K562 (cell line): ENCODE data around the gene STOM. TPM values are rescaled to one million over a fixed set of nuclear protein-coding genes. Genes with fewer than 3 reads are reported as not detected.
A peak's percentile ranks its signal among the peaks of the same experiment; 100 is the strongest.

Experiments used
- ATAC-seq: fragments of 200-7000 bp; cut with Tn5 transposase; 3 replicates; pipeline ENCODE4 v1.9.1; 2020; ENCODE audit warnings: moderate library complexity
- BruUV-seq: library from RNA; stranded (reverse); fragments of 400-500 nt; replicated peaks from 2 replicates; lab custom pipeline; 2021; lab: Mats Ljungman, UMichigan
- CTCF ChIA-PET: fragments of 300-600 bp; formaldehyde crosslinking; extraction: SDS; loops from one replicate; lab custom pipeline; 2021; ENCODE audit warnings: low intra/inter-chr PET ratio; lab: Yijun Ruan, JAX
- POLR2A ChIA-PET: fragments of 300-600, 350-650 bp; sonication (Branson Sonifier 250); formaldehyde crosslinking; extraction: SDS; loops from one replicate; lab custom pipeline; 2021; ENCODE audit warnings: antibody characterized with exemption, inconsistent platforms; lab: Yijun Ruan, JAX
- DNase-seq, 4 experiments: peaks; one replicate each; pipeline versions ENCODE4 v3.0.0 to v3.0.0-alpha.2; 2011 to 2018; ENCODE audit warnings: low spot score in 3 of 4, mixed read lengths in 3 of 4; ENCODE audit errors: extremely low read depth in 1 of 4
- FAIRE-seq: peaks from 2 replicates; lab custom pipeline; 2011; peaks lifted over from hg19 to GRCh38; lab: Jason Lieb, UNC
- H2AFZ ChIP-seq: 2 replicates; pipeline ENCODE4 v1.6.0; 2011; ENCODE audit warnings: low read depth, low read length, control low read depth, inconsistent platforms
- H3K27ac ChIP-seq: fragments of 200-600 bp; 3 replicates; pipeline ENCODE4 v1.8.0; 2011; ENCODE audit warnings: low read depth, mild to moderate bottlenecking, control low read depth, inconsistent platforms, low read length, moderate library complexity, mixed read lengths; ENCODE audit errors: extremely low read depth
- H3K27me3 ChIP-seq, 2 experiments: fragments of 300-600 bp in 1 of 2; 2 replicates in 1 of 2; 3 replicates in 1 of 2; pipeline versions ENCODE4 v1.6.0 to v1.8.0; 2011; ENCODE audit warnings: inconsistent platforms in 2 of 2, low read length in 2 of 2, mild to moderate bottlenecking in 1 of 2, mixed read lengths in 1 of 2, moderate library complexity in 1 of 2; ENCODE audit not compliant: control insufficient read depth in 2 of 2, insufficient read depth in 2 of 2
- H3K36me3 ChIP-seq: fragments of 300-600 bp; 3 replicates; pipeline ENCODE4 v1.8.0; 2011; ENCODE audit warnings: mild to moderate bottlenecking, low read length, inconsistent platforms; ENCODE audit not compliant: control insufficient read depth, insufficient read depth
- H3K4me1 ChIP-seq, 2 experiments: fragments of 200-600 bp in 1 of 2; replicated peaks in 1 of 2; 2 replicates in 1 of 2; 3 replicates in 1 of 2; pipeline versions ENCODE4 v1.5.1 to v1.8.0; 2011; ENCODE audit warnings: inconsistent platforms in 2 of 2, low read length in 2 of 2, mild to moderate bottlenecking in 1 of 2, mixed read lengths in 1 of 2, moderate library complexity in 1 of 2; ENCODE audit not compliant: control insufficient read depth in 2 of 2, insufficient read depth in 2 of 2
- H3K4me2 ChIP-seq: 2 replicates; pipeline ENCODE4 v1.6.1; 2011; ENCODE audit warnings: low read length, control low read depth, inconsistent platforms, mixed read lengths; ENCODE audit not compliant: insufficient read depth
- H3K4me3 ChIP-seq: fragments of 200-600 bp; sonication (generic), shearing (Covaris generic); 2 replicates; pipeline ENCODE4 v1.5.1; 2016; ENCODE audit warnings: control low read depth, inconsistent platforms
- H3K79me2 ChIP-seq: fragments of 200-600 bp; 3 replicates; pipeline ENCODE4 v1.8.0; 2011; ENCODE audit warnings: low read length, inconsistent platforms; ENCODE audit not compliant: control insufficient read depth, insufficient read depth
- H3K9ac ChIP-seq, 2 experiments: 2 replicates each; pipeline versions ENCODE4 v1.6.0 to v1.6.1; 2011; ENCODE audit warnings: low read depth in 2 of 2, low read length in 2 of 2, control low read depth in 1 of 2, inconsistent platforms in 1 of 2, mild to moderate bottlenecking in 1 of 2, mixed read lengths in 1 of 2; ENCODE audit not compliant: insufficient read depth in 1 of 2
- H3K9me1 ChIP-seq: one replicate; pipeline ENCODE4 v1.6.0; 2011; ENCODE audit warnings: inconsistent platforms, mild to moderate bottlenecking, low read length, moderate library complexity; ENCODE audit not compliant: control insufficient read depth, insufficient read depth
- H3K9me3 ChIP-seq: replicated peaks from 2 replicates; pipeline ENCODE4 v1.5.1; 2011; ENCODE audit warnings: low read depth, low read length, inconsistent platforms; ENCODE audit not compliant: control insufficient read depth, insufficient read depth
- H4K20me1 ChIP-seq: replicated peaks from 2 replicates; pipeline ENCODE4 v1.6.1; 2011; ENCODE audit warnings: low read length, inconsistent platforms, mixed read lengths; ENCODE audit not compliant: control insufficient read depth, insufficient read depth
- CBX3 ChIP-seq, 2 experiments: IDR thresholded peaks; 1 replicate in 1 of 2; 2 replicates in 1 of 2; pipeline ENCODE4 v1.6.1; 2012; ENCODE audit warnings: inconsistent platforms in 2 of 2, low read length in 2 of 2, borderline replicate concordance in 1 of 2, control low read depth in 1 of 2
- ETV6 ChIP-seq, 3 experiments: fragments of 150-350 bp in 1 of 3; sonication (generic) in 1 of 3; formaldehyde crosslinking in 1 of 3; IDR thresholded peaks; 2 replicates each; pipeline versions ENCODE4 v1.6.1 to v1.8.0; 2014 to 2022; ENCODE audit warnings: borderline replicate concordance in 2 of 3, low read depth in 2 of 3, antibody characterized with exemption in 1 of 3, low read length in 1 of 3, mild to moderate bottlenecking in 1 of 3, missing genetic modification reagents in 1 of 3
- GATA2 ChIP-seq: sonication (generic); formaldehyde crosslinking; IDR thresholded peaks from 2 replicates; pipeline ENCODE4 v1.4.0; 2020; ENCODE audit warnings: mild to moderate bottlenecking, missing genetic modification reagents
- MEF2A ChIP-seq: IDR thresholded peaks from 2 replicates; pipeline ENCODE4 v1.6.1; 2011; ENCODE audit warnings: low read depth, mild to moderate bottlenecking, low read length, moderate library complexity; ENCODE audit not compliant: control insufficient read depth
- MEF2D ChIP-seq: conservative IDR thresholded peaks from 2 replicates; pipeline ENCODE4 v1.6.1; 2016; ENCODE audit warnings: low read depth, missing genetic modification characterization, missing compliant biosample characterization
- NR2C2 ChIP-seq, 2 experiments: fragments of 200-800 bp in 1 of 2; sonication (Bioruptor generic) in 1 of 2; sonication (generic) in 1 of 2; formaldehyde crosslinking in 1 of 2; IDR thresholded peaks; 2 replicates each; pipeline versions ENCODE4 v1.6.1 to v1.8.0; 2016 to 2022; ENCODE audit warnings: mild to moderate bottlenecking in 1 of 2, missing compliant biosample characterization in 1 of 2, missing genetic modification characterization in 1 of 2, missing genetic modification reagents in 1 of 2
- SNIP1 ChIP-seq: fragments of 450-650 bp; IDR thresholded peaks from 2 replicates; pipeline ENCODE4 v1.7.1; 2017; ENCODE audit warnings: low read depth, mild to moderate bottlenecking
- TCF7 ChIP-seq: sonication (generic); IDR thresholded peaks from 2 replicates; pipeline ENCODE4 v1.6.1; 2016; ENCODE audit warnings: antibody characterized with exemption, borderline replicate concordance
- TRIM24 ChIP-seq, 2 experiments: fragments of 450-650 bp; IDR thresholded peaks; 2 replicates each; pipeline ENCODE4 v1.6.1; 2016
- TRIM28 ChIP-seq: fragments of 450-650 bp; IDR thresholded peaks from 2 replicates; pipeline ENCODE4 v1.6.1; 2017
- ZKSCAN3 ChIP-seq: fragments of 250-450 bp; sonication (Bioruptor Pico); IDR thresholded peaks from 2 replicates; pipeline ENCODE4 v1.4.0; 2020
- ZNF316 ChIP-seq: fragments of 450-650 bp; IDR thresholded peaks from 2 replicates; pipeline ENCODE4 v1.6.1; 2016
- ZNF57 ChIP-seq: fragments of 450-650 bp; formaldehyde crosslinking; IDR thresholded peaks from 2 replicates; pipeline ENCODE4 v1.4.0; 2020; ENCODE audit warnings: mild to moderate bottlenecking, moderate library complexity
- ZNF668 ChIP-seq: fragments of 250-450 bp; sonication (Bioruptor Pico); IDR thresholded peaks from 2 replicates; pipeline ENCODE4 v1.8.0; 2022; ENCODE audit warnings: mild to moderate bottlenecking, inconsistent platforms
- WGBS: fragments of 100-300 bp; shearing (Covaris generic); methylation state at CpG from one replicate; pipeline ENCODE4 v1.1.6; 2016; ENCODE audit warnings: low coverage, mixed read lengths; ENCODE audit not compliant: insufficient coverage; ENCODE audit errors: missing lambda C conversion rate; 5-methylcytosine and 5-hydroxymethylcytosine counted together
- in situ Hi-C: fragments of 300-500 bp; cut with MboI; formaldehyde crosslinking; loops from 4 replicates; pipeline ENCODE4 v1.15.0; 2018; ENCODE audit warnings: inconsistent platforms, mixed read lengths
- intact Hi-C: fragments of 100-400 bp; cut with micrococcal nuclease; formaldehyde crosslinking; loops from 2 replicates; pipeline ENCODE4 v1.14.2; 2022
- polyA plus RNA-seq, 8 experiments: library from polyadenylated mRNA; depleted of rRNA in 4 of 8; stranded (reverse) in 5 of 8; unstranded in 3 of 8; fragments of >200 nt; fragmentation: Nextera tagmentation in 2 of 8; fragmentation: Illumina TruSeq in 1 of 8; extraction: Ambion mirVana in 2 of 8; extraction: Trizol in 1 of 8; gene quantifications; 2 replicates each; pipeline versions ENCODE4 v1.2.1 to v1.2.3, GENCODE V29; 2011 to 2014; ENCODE audit warnings: inconsistent platforms in 1 of 8, missing spikeins in 1 of 8
- total RNA-seq, 7 experiments: library from RNA; depleted of rRNA in 6 of 7; stranded (reverse); fragments of >200 nt in 6 of 7; fragmentation: Illumina TruSeq in 2 of 7; extraction: Trizol in 2 of 7; gene quantifications; 2 replicates each; pipeline versions ENCODE4 v1.2.1 to v1.2.3, GENCODE V29; 2011 to 2021; ENCODE audit warnings: low replicate concordance in 1 of 7

Gene STOM
- total and polyA plus RNA-seq, 9 of the 15 experiments (the other 6 are each of a cell fraction or from before 2014, with no cell fraction given), result 23.2 to 140 (median 43.9) TPM

GRCh38 chr9:121359351-121360294 is 10.4 kb downstream of the STOM start:
- intact Hi-C loops, result no loop called here
- peaks cover 6% of the 10 kb centered on the region; the same call in 2 of the 3 replicates for H3K79me2 ChIP-seq
- no TSS peak for BruUV-seq

More at GRCh38 chr9:121359351-121360294, 10.4 kb downstream of the STOM start:
- Histone ChIP-seq H4K20me1 (no peaks in the 10 kb centered on the region), H3K9ac (no peak overlapping the region)
- DNase-seq, result no peak
- no peak for TF ChIP-seq ZKSCAN3 (CRISPR knock-in tag)
- TF ChIP-seq TCF7, result no peak
- peak; percentile 39; the same call in 1 of the 2 replicates for TF ChIP-seq MEF2A
- TF ChIP-seq ZNF316, result peak; percentile 81
- TF ChIP-seq ZNF57, result no peak
- peak; percentile 63; the same call in 1 of the 2 replicates for TF ChIP-seq TRIM28
- no peak for TF ChIP-seq SNIP1
- 0 out of 2 replicates have a peak, but pooled peaks have one; percentile 35 for TF ChIP-seq MEF2D (tag)
- TF ChIP-seq NR2C2 (CRISPR knock-in tag; IDR thresholded peaks at IDR 0.05), result no peak
- no peak for TF ChIP-seq NR2C2 (tag; IDR thresholded peaks at IDR 0.05)
- peak in 1 of 2 experiments; percentile 54; a peak in 1 of 4 replicates for TF ChIP-seq TRIM24 (IDR thresholded peaks at IDR 0.05)
- TF ChIP-seq ETV6 (IDR thresholded peaks at IDR 0.05; ENCODE audit: borderline replicate concordance in 1 of 2, low read depth in 2 of 2, low read length in 1 of 2), result no peak
- no peak for TF ChIP-seq ETV6 (CRISPR knock-in tag; IDR thresholded peaks at IDR 0.05; ENCODE audit: borderline replicate concordance)
- peak in 1 of 2 experiments; percentile 64; a peak in 1 of 3 replicates for TF ChIP-seq CBX3 (IDR thresholded peaks at IDR 0.05; ENCODE audit: borderline replicate concordance in 1 of 2, low read length in 2 of 2)
- TF ChIP-seq ZNF668 (CRISPR knock-in tag), result no peak
- TF ChIP-seq GATA2 (CRISPR knock-in tag), result no peak
- TF ChIP-seq, all 486 proteins: peak for 6
- Histone ChIP-seq H3K9me1 (no peaks in the 10 kb centered on the region), H3K4me3 (no peak overlapping the region), H3K27ac (no peak overlapping the region), H3K36me3 (peaks cover 14% of the 10 kb centered on the region; the same call in 2 of the 3 replicates), H3K27me3 (no peaks in the 10 kb centered on the region), H3K9me3 (no peaks in the 10 kb centered on the region), H2AFZ (no peak overlapping the region), H3K4me1 (peaks cover 0 to 2% of the 10 kb centered on the region in 2 experiments; a peak in 1 of 5 replicates), H3K4me2 (no peak overlapping the region)
- no peak for ATAC-seq
- 91% methylated on average over 3 of the region's 3 CpGs for WGBS
- POLR2A ChIA-PET, result interaction anchor here (0.6 to 1.0 kb wide), 3 partner anchors 9 to 12 kb away, joined by 3 to 4 read pairs (median 3); no protein-coding TSS in a partner anchor
- in situ Hi-C loops, result no loop called here
- no peak for FAIRE-seq
- CTCF ChIA-PET, result no interaction called here
